NOMO-1 (cell line): Measurements from ENCODE around the gene SLC35F1.

Experiments used
- DNase-seq, 2 experiments: peaks; one replicate each; lab custom pipeline; 2025; ENCODE audit not compliant: unreplicated experiment in 2 of 2; lab: John Stamatoyannopoulos, UW

Gene SLC35F1

DNA sequence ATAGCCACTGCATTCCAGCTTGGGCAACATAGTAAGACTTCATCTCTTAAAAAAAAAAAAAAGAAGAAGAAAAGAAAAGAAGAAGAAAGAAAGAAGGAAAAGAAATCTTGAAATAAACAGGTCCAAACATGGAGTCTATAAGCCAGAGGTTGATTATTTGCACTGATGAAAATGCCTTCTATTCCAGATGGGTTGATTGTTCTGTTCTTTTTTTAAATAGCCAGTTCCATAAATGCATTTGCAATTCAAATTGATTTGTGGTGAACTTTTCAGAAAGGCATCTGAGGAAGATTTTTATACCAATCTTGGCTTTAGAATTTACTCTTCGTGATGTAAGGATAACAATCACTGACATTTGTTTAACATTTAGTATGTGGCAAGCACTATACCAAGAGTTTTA lies 397.3 kb downstream of the SLC35F1 start:
- DNase-seq, result no peak

DNA sequence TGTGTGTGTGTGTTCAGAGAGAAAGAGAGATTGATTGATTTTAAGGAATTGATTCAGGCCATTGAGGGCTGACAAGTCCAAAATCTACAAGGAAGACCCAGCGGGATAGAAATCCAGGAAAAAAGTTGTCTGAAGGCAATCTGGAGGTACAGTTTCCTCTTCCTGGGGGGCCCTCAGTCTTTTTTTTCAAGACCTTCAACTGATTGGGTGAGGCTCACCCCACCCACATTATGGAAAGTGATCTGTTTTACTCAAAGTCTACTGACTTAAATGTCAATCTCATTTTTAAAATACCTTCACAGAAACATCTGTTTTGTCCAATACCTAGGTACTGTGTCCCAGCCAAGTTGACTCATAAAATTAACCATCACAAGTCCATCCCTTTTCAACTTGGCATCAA lies 398.0 kb downstream of the SLC35F1 start:
- no peak for DNase-seq

DNA sequence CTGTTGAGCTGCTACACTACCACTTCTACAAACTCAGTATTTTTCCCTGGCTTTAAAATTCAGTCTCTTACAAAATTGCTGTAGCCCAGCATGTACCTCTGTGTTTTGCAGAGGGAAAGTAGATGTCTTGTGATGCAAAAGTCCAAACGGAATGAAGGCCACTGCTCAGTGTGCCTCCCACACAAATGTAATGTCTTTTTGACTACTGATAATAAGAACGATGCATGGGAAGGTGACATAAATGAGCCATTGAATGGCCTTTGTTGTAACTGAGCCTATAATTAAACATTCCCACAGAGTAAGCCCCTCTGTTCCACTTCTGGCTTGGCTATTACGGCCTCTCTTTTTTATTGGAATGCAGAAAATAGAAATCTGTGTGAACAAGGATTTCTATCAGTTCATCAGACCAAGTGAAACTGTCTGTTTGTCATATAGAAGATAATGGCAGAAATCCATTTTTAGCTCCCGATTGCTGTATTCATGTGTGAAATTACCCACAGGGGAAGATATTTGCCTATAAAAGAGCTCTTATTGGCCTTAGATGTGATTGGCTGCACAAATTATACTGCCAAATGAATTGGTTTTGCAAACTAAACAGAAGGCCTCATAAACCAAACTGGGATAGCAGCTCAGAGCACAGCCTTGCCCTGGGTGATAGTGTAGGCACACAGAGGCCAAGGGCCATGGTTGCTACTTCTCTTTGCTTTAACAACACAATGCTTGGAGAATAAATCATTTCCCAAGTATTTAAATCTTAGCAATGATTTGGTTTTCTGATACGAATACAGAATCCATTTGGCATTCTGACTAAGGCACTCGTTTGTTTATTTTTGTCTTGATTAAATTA lies 399.6 kb downstream of the SLC35F1 start:
- no peak for DNase-seq

DNA sequence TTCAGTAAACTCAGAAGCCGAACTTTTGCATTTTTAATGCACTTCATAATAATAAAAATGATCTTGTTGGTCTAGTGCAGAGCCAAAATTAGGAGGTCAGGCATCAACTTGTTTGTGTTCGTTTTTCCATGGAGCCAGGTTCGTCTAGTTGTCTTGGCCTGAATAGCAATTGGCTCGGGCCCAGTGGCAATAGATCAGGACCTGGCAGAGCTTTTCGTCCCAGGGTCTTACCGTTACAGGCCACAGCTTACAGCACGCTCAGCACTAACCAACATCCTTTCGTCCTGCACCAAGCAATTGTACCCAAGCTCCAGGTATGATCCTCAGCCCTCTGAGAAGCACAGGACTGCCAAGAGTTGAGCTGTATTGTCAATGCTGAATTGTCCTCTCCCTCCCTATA lies 400.5 kb downstream of the SLC35F1 start:
- DNase-seq, result no peak

DNA sequence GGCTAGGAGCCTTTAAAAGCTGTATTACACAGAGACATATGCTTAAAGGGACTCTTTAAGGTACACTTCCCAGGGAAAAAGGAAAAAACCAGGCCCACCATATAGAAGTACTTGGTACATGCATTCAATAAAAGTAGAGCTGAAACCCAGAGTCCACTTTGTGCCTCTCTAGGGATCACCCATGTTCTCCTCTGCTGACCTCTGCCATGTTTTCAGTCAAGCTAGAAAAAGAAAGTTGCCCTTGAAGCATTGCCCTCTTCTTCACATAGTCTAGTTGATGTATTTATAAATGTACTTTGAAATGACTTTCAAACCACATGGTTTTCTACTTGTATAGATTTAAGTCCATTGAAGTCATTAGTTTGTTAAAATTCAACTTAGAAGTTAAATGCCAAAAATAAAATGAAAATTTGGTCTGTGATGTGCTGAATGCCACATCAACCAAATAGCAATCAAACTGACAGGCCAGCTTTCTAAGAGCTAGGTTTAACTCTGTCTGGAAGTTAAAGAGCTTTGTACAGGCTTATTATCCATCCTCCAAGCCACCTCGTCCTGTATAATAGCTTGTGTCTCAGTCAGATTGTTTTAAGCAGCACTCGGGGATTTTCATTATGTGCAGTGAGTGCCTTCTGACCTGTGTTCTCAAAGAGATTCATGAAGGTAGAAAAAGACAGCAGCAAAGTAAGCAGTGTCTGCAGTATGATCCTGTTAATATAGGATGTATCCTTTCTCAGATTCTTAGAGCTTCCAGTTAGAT lies 402.5 kb downstream of the SLC35F1 start:
- DNase-seq, result no peak

DNA sequence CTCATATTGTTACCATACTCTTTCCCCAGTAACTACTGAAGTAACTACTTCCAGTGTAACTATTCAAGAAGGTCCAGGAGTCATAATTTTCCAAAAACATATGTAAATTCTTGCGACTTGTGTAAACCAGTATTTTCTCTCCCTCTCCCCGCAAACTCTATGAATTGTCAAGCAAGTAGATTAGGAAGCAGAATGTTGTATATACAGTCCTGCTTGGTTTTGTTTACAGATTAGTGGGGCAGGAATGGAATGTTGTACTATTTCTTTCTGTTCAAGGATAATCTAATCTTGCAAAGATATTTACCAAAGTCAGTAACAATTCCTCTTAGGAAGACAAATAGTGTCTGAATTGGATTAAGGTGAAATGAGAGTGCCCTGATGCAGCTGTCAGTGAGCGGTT lies 406.1 kb downstream of the SLC35F1 start:
- DNase-seq, result no peak

DNA sequence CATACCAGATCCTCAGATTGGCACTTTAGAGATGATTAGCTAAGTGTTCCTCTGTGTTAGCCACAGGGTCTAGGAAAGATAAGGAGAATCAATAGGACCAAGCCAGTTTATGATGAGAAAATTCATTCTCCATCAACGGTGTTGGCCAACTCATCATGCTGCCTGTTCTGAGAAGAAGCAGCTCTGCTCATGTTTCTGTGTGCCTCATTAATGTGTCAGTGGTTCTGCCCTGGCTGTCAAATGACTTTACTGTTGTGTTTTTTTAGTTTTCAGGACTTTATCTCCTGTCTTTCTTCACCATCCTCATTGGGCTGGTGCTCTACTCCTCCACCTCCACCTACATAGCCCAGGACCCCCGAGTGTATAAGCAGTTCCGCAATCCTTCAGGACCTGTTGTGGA lies 406.7 kb downstream of the SLC35F1 start:
- DNase-seq, result no peak

DNA sequence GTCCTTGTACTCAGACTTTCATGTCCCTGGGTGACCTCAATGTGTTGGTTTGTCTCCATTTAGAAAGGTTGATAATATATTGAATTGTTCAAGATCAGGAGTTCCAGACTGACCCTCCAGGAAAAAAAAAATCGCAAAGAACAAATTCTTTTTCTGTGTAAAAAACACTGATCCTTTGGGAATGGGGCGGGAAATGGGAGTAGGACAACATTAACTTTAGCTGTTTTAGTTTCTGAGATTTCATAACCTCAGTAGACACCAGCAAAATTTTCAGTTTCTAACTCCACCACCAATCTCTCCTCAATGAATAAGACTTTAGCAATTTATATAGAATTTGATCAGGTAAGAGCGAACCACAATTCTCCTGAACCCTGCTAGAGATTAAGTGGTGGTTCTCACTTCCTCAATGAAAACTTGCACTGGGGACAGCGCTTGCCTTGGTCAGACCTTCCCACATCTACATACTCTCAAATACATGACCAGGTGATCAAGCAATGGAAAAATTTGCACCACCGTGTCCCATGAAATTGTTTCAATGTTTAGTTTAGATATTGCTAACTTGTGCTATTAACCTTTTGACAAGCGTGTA lies 409.8 kb downstream of the SLC35F1 start:
- DNase-seq, result no peak

DNA sequence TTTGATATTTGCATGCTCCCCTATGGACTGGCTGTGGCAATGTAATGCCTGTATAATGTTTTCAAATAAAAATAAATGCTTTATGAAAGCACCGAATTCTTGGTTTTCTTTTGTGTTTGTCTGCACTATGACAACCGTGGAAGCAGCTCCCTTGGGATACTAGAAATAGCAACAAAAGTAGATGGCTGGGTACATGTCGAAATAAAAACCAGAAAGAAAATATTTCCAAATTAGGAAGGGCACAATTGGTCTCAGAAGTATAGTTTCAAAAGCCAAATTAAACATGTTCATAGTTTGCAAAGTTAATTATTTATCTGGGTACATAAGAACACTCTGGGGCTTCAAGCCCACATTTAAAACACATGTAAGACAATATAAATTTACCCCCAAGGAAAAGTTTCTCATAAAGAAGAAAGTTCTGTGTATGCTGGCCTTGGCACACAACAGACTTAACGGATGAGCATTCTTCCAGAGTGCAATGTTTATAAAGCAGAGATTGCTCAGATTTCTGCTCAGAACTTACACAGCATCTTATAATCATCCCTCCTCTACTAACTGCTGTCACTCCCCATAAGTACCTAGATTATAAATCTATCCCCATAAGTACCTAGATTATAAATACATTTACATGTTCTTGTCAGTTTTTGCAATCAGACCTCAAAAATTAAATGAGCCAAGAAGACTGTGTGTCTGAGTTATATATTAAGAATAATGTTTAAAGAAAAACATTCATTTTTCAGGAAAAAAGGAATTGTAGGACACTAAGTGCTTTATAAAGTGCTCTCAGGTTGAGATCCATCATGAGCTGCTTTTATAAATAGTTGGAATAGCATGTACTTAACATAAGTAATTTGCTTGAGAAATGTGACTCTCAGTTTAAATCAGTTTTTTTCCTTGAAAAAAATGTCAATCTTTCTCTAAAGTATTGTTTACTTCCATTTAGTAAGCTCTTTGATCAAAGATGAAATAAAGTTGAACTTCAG lies 410.8 kb downstream of the SLC35F1 start:
- no peak for DNase-seq

DNA sequence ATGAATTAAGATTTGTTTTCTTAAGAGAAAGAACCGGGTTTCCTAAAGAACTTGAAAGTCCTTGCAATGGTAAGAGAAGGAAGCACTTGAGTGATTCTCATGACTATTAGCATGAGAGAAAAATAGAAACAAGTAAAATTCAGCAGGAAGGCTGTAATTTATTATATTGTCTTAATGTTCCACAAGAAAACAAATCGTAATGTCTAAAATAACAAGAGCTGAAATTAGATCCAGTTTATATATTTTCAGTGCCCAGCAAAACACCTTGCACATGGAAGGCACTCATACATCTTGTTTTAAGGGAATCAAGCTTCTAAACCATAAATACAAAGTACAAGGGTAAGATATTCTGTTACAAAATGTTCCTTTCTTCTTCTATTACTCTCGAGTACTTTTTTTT lies 411.6 kb downstream of the SLC35F1 start:
- DNase-seq, result no peak

DNA sequence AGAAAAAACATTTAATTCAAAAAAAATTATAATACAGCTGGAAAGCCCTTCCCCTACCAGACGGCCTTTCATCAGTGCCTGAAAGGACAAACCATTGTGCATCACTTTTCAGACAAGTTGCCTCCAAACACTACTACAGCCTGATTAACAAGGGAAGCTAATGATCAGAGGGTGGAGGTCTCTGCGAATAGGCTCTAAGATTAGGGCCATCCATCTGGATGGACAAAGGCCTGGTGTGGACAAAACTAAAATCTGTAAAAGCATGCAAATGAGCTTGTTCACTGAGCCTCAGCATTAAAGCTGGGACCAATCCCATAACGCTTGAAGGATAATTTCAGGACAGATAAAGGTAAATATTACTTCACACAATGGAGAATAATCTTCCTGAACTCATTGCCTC lies 412.4 kb downstream of the SLC35F1 start:
- no peak for DNase-seq

DNA sequence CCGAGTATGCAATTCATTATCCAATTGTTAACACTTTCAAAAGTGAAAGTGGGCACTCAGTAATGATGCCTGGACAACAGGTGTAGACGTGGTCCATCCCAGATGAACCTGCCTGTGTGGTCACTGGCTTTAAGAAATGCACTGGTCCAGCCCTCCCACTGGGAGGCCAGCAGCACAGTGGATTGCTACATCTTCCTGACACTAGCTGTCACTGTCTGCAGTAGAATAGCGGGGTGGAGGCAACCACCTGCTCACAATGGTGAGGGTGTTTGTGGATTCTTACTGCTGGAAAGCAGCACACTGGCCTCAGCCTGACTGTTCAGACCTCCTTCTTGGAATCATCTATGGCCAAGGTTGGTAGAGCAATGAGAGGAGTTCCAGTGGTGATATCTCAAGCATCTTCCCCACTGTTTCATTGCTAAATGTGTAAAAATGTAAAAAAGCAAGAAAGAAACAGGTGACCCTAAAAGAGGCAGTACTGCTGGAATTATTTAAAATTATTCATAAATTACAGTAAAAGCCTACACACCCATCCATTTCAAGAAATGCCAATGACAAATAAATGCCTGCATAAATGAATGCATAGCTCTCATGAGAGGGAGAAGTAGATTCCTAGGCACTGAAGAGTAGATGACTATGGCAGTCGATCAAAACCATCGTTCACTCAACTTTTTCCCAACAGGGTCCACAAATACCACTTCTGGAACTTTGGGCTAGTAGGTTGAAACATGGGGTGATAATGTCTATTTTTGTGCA lies 413.0 kb downstream of the SLC35F1 start:
- no peak for DNase-seq

DNA sequence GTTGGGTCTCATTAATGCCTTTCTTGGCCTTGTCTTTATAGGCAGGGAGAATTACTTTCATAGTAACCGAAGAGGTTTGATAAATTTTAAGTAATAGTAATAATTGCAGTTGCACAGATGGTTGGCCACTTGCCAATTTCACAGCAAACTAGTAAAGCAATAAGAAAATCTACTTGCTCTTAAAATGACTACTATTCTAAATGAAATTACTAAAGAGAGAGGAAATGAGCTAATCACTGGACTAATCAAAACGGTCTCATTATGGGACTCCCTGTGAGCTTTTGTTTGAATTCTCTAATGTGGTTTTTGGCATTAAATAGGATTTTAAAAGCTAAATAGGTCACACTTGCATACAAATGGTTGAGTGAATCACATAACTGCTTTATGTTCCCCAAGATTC lies 413.6 kb downstream of the SLC35F1 start:
- no peak for DNase-seq

DNA sequence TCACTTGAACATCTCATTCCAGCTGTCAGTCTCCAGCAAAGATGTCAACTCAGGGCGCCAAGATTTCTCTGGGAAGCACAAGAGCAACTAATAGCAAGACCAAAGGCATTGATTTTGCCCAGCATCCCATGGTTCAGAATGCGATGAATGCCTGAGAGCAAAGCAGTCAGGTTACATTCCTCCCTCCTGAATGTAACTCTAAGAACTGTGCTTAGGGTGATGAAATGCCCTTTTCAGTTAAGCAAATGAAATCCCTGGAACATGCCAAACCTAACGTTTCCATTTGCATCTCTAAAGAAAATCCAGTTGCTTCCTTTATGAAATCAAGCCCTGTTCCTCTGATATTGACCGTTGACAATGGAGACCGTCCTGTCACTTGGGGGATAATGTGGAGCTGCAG lies 417.1 kb downstream of the SLC35F1 start:
- DNase-seq, result no peak

DNA sequence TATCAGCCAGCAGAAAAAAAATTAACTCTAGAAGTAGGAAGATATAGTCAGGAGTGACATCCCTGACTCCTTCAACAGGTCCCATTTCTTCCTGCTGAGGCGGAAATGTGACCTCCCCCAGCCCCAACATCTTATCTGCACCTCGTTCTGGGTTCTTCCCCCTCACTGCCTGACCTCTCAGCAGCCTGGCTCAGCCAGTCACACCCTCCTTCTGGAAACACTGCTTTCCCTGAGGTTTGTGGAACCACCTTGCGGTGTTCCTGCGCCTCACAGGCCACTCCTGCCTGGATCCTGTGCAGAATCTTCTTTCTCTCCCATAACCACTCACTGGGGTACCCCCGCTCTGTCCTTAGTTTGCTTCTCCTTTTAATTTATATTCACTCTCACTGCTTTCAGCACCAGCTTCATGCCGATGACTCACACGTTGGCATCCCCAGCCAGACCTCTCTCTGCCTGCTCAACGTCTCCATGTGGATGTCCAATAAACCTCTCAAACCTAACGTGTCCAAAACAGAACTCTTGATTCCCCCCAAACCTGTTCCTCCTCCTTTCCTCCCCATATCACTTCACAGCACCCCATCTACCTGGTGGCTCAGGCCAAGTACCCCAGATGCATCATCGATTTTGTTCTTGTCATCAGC lies 418.3 kb downstream of the SLC35F1 start:
- DNase-seq, result no peak

DNA sequence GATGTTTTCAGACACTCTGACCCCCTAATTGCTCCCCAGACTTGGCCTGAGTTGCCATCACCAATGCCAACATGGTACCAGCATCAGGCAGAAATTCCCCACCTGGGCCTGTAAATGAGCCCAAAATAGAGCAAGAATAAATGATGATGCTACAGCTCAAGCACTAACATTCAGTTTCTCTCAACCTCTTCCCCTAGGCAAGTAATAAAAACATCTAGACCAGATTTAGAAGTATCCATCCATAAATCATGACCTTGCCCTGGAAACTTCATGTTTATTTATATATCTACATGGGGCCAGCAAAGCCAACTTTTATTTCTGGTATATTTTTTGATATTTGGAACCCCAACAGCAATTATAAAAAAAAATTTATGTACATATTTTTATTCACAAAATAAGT lies 419.6 kb downstream of the SLC35F1 start:
- DNase-seq, result no peak

DNA sequence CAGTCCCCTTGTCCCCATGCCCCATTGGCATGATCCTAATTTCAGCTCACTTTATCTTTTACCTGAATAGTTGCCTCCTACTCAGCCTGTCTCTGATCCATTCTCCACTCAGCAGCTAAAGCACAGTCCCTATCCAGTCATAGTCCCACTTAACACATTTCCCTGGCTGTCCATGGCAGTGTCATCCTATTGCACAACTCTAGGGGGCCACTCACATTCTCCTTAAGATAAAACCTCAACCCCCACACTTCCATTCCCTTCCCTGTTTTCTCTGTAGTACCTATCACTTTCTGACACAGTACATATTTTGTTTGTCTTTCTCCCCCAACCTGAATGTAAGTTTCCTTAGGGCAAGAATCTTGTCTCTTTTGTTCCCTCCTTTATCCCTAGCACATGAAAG lies 420.2 kb downstream of the SLC35F1 start:
- no peak for DNase-seq

DNA sequence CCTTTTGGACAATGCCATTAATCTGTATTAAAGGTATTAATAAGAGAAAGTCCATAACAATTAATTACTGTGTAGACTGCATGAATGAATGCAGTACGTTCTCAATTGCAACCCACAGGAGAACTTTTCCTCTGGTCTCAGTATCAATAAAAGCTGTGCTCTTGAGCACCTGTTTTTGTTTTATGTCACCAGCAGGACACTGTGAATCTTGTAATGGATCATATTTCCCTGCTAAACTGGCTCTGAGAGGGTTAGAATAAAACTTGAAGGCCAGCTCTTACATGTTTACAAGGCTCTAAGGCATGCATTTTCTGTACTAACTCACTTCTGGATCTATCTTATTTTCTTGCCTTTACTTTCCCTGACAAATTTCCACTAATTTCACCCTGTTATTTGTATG lies 426.7 kb downstream of the SLC35F1 start:
- no peak for DNase-seq

DNA sequence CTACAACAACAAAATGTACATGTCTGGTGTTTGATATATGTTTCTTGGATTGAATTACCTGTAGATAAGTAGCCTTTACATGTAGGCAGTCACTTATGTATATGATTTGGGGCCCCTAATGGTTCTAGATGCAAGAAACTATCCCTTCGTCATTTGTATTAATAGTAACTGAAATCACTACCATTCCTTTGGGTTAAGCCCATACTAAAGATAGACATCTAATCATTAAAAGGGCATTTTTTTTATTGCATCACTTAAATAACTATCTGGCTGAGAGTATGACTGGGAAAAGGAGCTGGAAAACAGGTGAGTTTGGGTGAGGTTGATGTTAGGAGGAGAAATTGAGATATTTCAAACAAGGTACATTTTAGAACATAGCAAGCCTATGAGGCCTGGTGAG lies 427.6 kb downstream of the SLC35F1 start:
- DNase-seq, result no peak
